NOMO-1 (cell line): ENCODE measurements around the gene ASAP3.
"Not testable (repeated sequence)": the region's sequence is repeated elsewhere in the genome, so short reads cannot be mapped to it uniquely, and the experiment has no call there.

ENCODE experiments used
- DNase-seq, 2 experiments: peaks; one replicate each; lab custom pipeline; 2025; ENCODE audit not compliant: unreplicated experiment in 2 of 2; lab: John Stamatoyannopoulos, UW

ASAP3 gene

GRCh38 chr1:23515905-23516304 lies 31.9 kb upstream of the ASAP3 start:
- no peak for DNase-seq

- no peak for DNase-seq
Measured at GRCh38 chr1:23514111-23514679, 30.2 kb upstream of the ASAP3 start.

- DNase-seq = no peak
Measured at GRCh38 chr1:23509896-23510295, 25.9 kb upstream of the ASAP3 start.

- DNase-seq = no peak
Measured at GRCh38 chr1:23506376-23507107, 22.6 kb upstream of the ASAP3 start.

GRCh38 chr1:23505851-23506250 lies 21.9 kb upstream of the ASAP3 start:
- no peak for DNase-seq

- not testable (repeated sequence) for DNase-seq
Measured at GRCh38 chr1:23504156-23504555, 20.2 kb upstream of the ASAP3 start.

GRCh38 chr1:23502951-23503350 lies 19.0 kb upstream of the ASAP3 start:
- DNase-seq = no peak

- DNase-seq = no peak
Measured at GRCh38 chr1:23500466-23500865, 16.5 kb upstream of the ASAP3 start.

- DNase-seq = peak in 1 of 2 experiments; percentile 36
Measured at GRCh38 chr1:23497777-23498439, 13.9 kb upstream of the ASAP3 start.

GRCh38 chr1:23496490-23497181 lies 12.7 kb upstream of the ASAP3 start:
- DNase-seq = no peak

- DNase-seq = not testable (repeated sequence)
Measured at GRCh38 chr1:23494836-23495235, 10.9 kb upstream of the ASAP3 start.

- not testable (repeated sequence) for DNase-seq
Measured at GRCh38 chr1:23492776-23493175, 8.8 kb upstream of the ASAP3 start.

GRCh38 chr1:23492132-23492720 lies 8.2 kb upstream of the ASAP3 start:
- DNase-seq = no peak

GRCh38 chr1:23489842-23490241 lies 5.9 kb upstream of the ASAP3 start:
- no peak for DNase-seq

- no peak for DNase-seq
Measured at GRCh38 chr1:23485002-23485332, 988 bp upstream of the ASAP3 start.

- DNase-seq = peak; percentile 66 to 75
Measured at GRCh38 chr1:23484253-23485001, 448 bp upstream of the ASAP3 start.

GRCh38 chr1:23481904-23482303 lies 2.1 kb downstream of the ASAP3 start:
- no peak for DNase-seq

GRCh38 chr1:23481026-23481597 lies 2.9 kb downstream of the ASAP3 start:
- DNase-seq = no peak

GRCh38 chr1:23480187-23481025 lies 3.6 kb downstream of the ASAP3 start:
- DNase-seq = no peak

GRCh38 chr1:23479666-23479941 lies 4.4 kb downstream of the ASAP3 start:
- DNase-seq = no peak
